ENCODE measurements around the gene PRPF31.

PRPF31 gene

DNA sequence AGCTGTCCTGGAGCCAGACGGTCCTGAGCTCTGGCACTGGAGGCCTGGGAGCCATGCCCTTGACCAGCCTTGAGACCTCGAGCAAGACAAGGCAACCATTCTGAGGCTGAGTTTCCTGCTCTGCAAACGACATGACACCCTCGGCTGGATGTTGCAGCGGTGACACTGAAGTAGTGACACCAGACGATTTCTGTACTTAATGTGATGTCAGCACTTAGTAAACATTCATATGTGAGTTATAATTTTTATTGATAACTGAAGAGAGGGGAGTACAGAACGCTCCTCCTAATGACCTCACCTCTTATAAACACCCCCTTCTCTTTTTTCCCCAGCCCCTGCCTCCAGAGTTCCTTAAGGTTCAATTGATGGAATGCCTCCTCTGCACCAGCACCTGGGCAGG lies 7.1 kb upstream of the PRPF31 start:
- DNase-seq, result no peak

GRCh38 chr19:54109651-54110050 lies 5.9 kb upstream of the PRPF31 start:
- no peak for DNase-seq

GRCh38 chr19:54114340-54115108 lies 1.0 kb upstream of the PRPF31 start:
- peak; percentile 77 for DNase-seq

DNA sequence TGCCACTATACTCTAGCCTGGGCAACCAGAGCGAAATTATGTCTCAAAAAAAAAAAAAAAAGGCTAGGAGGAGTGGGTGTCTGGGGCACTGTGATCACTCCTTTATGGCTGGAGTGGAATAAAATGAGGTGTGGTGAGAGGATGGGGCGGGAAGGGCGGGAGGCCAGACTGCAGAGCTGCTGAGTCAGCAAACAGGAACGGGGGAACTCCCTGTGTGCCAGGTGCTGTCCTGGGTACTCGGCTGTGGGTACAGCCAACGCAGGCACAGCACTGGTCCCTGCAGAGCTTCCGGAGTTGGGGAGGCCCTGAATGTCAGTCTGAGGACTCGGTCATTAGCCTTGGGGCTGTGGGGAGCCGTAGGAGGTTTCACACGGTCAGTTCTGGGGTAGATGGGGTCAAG lies 5.7 kb downstream of the PRPF31 start:
- no peak for DNase-seq

DNA sequence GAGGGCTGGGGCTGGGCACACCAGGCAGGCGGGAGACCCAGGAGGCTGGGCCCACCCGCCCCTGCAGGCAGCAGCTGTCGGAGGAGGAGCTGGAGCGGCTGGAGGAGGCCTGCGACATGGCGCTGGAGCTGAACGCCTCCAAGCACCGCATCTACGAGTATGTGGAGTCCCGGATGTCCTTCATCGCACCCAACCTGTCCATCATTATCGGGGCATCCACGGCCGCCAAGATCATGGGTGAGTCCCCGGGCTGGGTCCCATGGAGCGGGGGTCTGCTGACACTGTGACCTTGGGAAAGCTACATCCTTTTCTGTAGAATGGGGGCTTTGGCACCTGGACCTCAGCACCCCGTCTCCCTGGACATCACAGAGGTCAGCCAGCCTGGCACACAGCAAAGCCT lies 8.1 kb downstream of the PRPF31 start:
- DNase-seq, result no peak

GRCh38 chr19:54124393-54124792 lies 8.8 kb downstream of the PRPF31 start:
- DNase-seq, result no peak

GRCh38 chr19:54125713-54126112 lies 10.2 kb downstream of the PRPF31 start:
- no peak for DNase-seq

DNA sequence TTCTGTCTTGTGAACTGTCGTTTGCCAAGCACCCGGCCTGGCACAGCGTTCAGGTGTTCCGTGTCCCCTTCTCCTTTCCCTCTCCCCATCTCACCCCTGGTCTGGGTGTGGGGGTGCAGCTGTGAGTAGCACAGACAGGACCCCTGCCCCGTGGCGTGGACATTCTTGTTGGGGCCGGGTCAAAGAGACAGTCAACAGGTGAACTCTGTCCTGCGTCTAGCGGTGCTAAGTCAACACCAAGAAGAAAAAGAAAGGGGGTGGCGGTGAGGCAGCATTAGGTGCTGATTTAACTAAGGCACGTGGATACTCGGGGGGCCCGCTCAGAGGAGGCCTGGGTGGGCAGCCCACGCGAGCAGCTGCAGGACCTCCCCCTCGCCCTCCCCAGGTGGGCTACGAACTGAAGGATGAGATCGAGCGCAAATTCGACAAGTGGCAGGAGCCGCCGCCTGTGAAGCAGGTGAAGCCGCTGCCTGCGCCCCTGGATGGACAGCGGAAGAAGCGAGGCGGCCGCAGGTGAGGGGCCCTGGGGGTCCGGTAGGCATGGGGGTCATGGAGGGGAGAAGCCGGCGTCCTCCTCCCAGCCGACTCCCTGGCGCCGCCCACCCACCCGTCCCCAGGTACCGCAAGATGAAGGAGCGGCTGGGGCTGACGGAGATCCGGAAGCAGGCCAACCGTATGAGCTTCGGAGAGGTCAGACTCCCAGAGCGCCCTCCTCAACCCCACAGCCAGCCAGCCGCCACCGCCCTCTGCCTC lies 12.3 kb downstream of the PRPF31 start:
- DNase-seq, result no peak

GRCh38 chr19:54128441-54128725 lies 12.8 kb downstream of the PRPF31 start:
- DNase-seq, result no peak

- no peak for DNase-seq
These were observed 13.5 kb downstream of the PRPF31 start for GRCh38 chr19:54128796-54129616.

- no peak for DNase-seq
These were observed 14.1 kb downstream of the PRPF31 start for GRCh38 chr19:54129617-54129996.

GRCh38 chr19:54133312-54133956 lies 17.9 kb downstream of the PRPF31 start:
- DNase-seq, result no peak

- no peak for DNase-seq
These were observed 18.5 kb downstream of the PRPF31 start for GRCh38 chr19:54133957-54134590.

GRCh38 chr19:54136086-54136863 lies 20.7 kb downstream of the PRPF31 start:
- DNase-seq, result no peak

- peak; percentile 97 for DNase-seq
These were observed 21.5 kb downstream of the PRPF31 start for GRCh38 chr19:54136864-54137698.

DNA sequence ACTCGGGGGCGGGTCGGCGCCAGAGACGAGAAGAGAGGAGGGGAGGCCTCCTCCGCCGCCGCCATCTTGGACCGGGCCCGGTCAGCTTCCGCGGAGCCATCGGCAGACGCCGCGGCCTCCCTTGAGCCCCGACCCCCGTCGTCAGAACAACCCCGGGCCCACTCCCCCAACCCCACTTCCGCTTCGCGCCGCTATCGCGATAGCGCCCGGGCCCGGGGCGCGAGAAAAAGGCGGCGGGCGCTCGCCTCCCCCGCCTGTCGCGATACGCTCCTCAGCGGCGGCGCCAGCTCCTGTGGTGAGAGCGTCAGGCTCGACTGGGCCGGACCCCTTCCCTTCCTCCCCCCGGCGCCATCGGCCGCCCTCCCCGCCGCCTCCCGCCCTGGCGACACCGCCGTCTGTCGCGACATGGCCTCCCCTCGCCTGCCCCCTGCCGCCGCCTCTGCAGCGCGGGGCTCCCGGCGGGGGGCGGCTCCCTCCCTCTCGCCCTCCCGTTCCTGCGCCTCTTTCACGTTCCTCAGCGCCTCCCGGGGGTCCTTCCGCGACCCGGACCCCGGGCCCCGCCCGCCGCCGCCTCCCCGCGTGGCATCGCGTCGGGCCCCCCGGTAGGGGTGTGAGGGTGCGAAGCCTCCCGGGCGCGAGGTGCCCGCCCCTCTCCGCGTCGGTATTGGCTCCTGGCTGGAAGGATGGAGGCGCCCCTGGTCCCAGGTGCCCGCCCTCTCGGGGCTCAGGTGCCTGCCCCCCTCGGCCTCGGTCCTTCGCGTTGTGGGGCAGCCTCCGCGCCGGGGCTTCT lies 22.3 kb downstream of the PRPF31 start, which contains the start of gene CNOT3:
Gene CNOT3, plus strand, starts transcription at position 64 of the 790 bp plus-strand sequence. CDS start 5,217 bp downstream, outside the sequence.
- DNase-seq, result peak; percentile 71

DNA sequence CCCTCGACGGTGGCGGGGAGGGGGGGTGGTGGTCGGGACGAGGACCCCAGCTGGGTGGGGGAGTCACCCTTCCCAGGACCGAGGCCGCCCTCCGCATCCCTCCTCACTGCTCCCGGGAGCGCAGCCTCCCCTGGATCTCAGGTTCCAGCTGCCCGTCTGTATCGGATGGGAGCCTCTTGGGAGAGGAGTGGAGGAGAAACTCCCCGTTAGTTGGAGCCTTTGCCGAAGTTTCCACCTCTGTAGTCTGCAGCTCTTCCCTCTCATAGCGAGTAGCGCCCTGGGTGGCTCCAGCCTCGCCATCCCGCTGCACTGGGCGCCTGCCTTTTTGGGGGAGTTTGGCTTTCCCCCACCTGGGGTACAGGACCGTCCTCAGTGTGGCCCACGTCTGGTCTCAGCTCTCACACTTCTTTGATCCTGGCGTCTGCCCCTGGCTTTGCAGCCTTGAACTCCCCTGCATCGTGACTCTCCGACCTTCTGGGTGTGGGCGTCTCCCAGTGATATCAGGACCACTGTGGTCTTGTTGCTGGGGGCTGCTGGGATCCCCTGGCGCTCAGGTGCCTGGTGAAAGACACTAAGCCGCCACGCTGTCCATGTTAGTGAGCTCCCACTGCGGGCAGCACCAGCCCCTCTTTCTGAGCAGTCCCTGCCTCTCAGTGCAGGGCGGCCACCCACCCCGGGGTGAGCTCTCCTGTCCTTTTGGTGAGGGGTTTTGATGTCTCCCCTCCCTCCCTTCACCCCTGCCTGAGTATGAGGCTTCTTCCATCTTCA lies 23.1 kb downstream of the PRPF31 start:
- peak; percentile 72 for DNase-seq

- DNase-seq, result no peak
These were observed 25.8 kb downstream of the PRPF31 start for GRCh38 chr19:54141356-54141755.

GRCh38 chr19:54142166-54142780 lies 26.7 kb downstream of the PRPF31 start:
- no peak for DNase-seq
